Tibial artery (tissue), 4 donors: ENCODE measurements around the gene FOXN4.

Experiments used
- DNase-seq, 2 donors: peaks; one replicate each; pipeline ENCODE4 v3.0.0-alpha.2; 2019
- H3K27ac ChIP-seq, 2 donors: fragments of 200-600 bp; sonication (generic) in 1 of 2; 1 replicate in 1 of 2; 2 replicates in 1 of 2; pipeline ENCODE4 v1.5.1; 2018 to 2019; ENCODE audit warnings: mild to moderate bottlenecking in 1 of 2
- H3K27me3 ChIP-seq, 2 donors: fragments of 200-600 bp; sonication (generic) in 1 of 2; one replicate each; pipeline versions ENCODE4 v1.5.1 to v1.6.0; 2016 to 2019
- H3K36me3 ChIP-seq, 3 donors: fragments of 200-600 bp; sonication (generic) in 2 of 3; one replicate each; pipeline ENCODE4 v1.5.1; 2016 to 2019; ENCODE audit warnings: mild to moderate bottlenecking in 2 of 3
- H3K4me1 ChIP-seq, 4 donors: fragments of 200-600 bp; sonication (generic) in 2 of 4; 1 replicate in 3 of 4; 2 replicates in 1 of 4; pipeline ENCODE4 v1.5.1; 2016 to 2019
- H3K4me3 ChIP-seq, 2 donors: fragments of 200-600 bp; sonication (generic) in 1 of 2; 1 replicate in 1 of 2; 2 replicates in 1 of 2; pipeline ENCODE4 v1.5.1; 2018 to 2019; ENCODE audit warnings: mild to moderate bottlenecking in 2 of 2
- H3K9me3 ChIP-seq, 3 donors: fragments of 200-600 bp; sonication (generic) in 1 of 3; one replicate each; pipeline ENCODE4 v1.5.1; 2016 to 2019
- intact Hi-C: fragments of 100-400 bp; cut with DNase I; formaldehyde crosslinking; loops from one replicate; pipeline ENCODE4 v1.15.0; 2023; ENCODE audit warnings: low total_unique reads
- TF ChIP-seq, protein P1 (sequence below), 2 experiments: fragments of 200-600 bp in 1 of 2; fragments of 450-650 bp in 1 of 2; IDR thresholded peaks; one replicate each; pipeline ENCODE4 v1.5.1; 2017 to 2019; ENCODE audit warnings: antibody characterized with exemption in 2 of 2, mild to moderate bottlenecking in 1 of 2, moderate library complexity in 1 of 2

Gene FOXN4

DNA sequence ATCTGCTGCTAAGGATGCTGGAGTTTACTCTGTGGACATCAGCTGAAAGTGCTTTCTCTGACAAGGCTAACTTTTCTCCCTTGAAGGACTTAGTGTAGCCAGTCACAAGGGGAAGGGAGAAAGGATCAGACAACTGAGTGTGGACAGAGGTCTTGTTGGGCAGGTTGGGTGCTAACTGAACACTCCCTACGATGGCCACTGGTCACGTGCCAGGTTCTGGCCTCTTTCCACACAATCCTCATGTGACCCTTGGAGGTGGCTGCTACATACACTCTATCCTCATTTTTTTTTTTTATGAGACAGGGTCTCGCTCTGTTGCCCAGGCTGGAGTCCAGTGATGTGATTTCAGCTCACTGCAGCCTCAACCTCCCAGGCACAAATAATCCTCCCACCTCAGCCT, 39.7 kb downstream of the FOXN4 start:
- Histone ChIP-seq H3K36me3 (peaks cover 19 to 58% (median 51%) of the 10 kb centered on the region in 3 donors), H3K4me3 (no peak overlapping the region), H3K9me3 (no peaks in the 10 kb centered on the region), H3K4me1 (no peaks in the 10 kb centered on the region), H3K27ac (no peak overlapping the region), H3K27me3 (no peaks in the 10 kb centered on the region)
- DNase-seq = no peak
- TF ChIP-seq, protein P1, sequence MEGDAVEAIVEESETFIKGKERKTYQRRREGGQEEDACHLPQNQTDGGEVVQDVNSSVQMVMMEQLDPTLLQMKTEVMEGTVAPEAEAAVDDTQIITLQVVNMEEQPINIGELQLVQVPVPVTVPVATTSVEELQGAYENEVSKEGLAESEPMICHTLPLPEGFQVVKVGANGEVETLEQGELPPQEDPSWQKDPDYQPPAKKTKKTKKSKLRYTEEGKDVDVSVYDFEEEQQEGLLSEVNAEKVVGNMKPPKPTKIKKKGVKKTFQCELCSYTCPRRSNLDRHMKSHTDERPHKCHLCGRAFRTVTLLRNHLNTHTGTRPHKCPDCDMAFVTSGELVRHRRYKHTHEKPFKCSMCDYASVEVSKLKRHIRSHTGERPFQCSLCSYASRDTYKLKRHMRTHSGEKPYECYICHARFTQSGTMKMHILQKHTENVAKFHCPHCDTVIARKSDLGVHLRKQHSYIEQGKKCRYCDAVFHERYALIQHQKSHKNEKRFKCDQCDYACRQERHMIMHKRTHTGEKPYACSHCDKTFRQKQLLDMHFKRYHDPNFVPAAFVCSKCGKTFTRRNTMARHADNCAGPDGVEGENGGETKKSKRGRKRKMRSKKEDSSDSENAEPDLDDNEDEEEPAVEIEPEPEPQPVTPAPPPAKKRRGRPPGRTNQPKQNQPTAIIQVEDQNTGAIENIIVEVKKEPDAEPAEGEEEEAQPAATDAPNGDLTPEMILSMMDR (IDR thresholded peaks at IDR 0.05) = no peak
- intact Hi-C loops = loop anchor here (10.0 kb wide), 1 partner anchor 115 kb away; no protein-coding TSS in a partner anchor

DNA sequence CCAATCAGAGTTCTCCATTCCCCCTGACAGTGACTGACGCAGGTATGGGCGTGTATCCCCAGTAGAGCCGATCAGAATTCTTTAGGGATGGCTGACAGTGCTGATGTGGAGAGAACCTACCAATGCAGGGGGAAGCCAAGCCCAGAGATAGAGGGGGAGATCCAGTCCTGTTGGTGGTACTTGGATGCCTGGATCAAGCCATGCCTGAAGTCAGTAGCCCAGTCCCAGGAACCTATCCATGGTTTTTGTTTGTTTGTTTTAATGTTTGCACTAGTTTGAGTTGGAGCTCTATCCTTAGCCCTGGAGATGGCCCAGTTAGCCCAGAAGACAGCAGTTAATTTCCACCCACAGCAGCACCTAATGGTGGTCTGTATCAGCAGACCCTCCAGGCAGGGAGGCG, 40.2 kb downstream of the FOXN4 start:
- TF ChIP-seq, protein P1 (IDR thresholded peaks at IDR 0.05) = no peak
- DNase-seq = no peak
- intact Hi-C loops = loop anchor here (10.0 kb wide), 1 partner anchor 116 kb away; no protein-coding TSS in a partner anchor

DNA sequence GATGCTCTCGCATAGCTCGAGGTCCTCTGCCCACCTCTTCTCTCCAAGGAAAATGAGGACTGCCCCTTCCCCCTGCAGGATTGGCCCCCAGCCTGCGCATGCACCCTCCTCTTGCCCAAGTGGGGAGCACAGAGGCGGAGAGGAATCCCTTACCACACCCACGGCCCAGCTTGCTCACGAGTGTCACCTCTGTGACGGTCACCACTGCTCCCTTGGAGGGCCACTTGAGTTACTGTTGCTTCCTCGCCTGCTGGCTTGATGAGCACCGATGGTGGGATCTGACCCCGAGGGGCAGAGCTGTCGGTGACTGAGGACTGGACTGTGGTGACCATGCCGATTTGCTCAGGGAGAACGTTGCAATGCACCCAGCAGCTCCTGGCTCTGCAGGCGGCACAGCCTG, 41.7 kb downstream of the FOXN4 start:
- intact Hi-C loops = loop anchor here (10.0 kb wide), 1 partner anchor 117 kb away; no protein-coding TSS in a partner anchor
- H3K36me3 ChIP-seq = peaks cover 39 to 79% (median 71%) of the 10 kb centered on the region in 3 donors
- no peak overlapping the region for H3K27ac ChIP-seq
- TF ChIP-seq, protein P1 (IDR thresholded peaks at IDR 0.05) = no peak
- peaks cover 0 to 6% (median 3%) of the 10 kb centered on the region in 3 donors for H3K9me3 ChIP-seq
- H3K27me3 ChIP-seq = no peaks in the 10 kb centered on the region
- H3K4me3 ChIP-seq = no peak overlapping the region
- H3K4me1 ChIP-seq = no peaks in the 10 kb centered on the region
- DNase-seq = no peak

More for the DNA sequence above, 40.2 kb downstream of the FOXN4 start:
- Histone ChIP-seq H3K27me3 (no peaks in the 10 kb centered on the region), H3K4me1 (no peaks in the 10 kb centered on the region), H3K9me3 (no peaks in the 10 kb centered on the region), H3K4me3 (no peak overlapping the region), H3K27ac (no peak overlapping the region), H3K36me3 (peaks cover 24 to 64% (median 56%) of the 10 kb centered on the region in 3 donors)

DNA sequence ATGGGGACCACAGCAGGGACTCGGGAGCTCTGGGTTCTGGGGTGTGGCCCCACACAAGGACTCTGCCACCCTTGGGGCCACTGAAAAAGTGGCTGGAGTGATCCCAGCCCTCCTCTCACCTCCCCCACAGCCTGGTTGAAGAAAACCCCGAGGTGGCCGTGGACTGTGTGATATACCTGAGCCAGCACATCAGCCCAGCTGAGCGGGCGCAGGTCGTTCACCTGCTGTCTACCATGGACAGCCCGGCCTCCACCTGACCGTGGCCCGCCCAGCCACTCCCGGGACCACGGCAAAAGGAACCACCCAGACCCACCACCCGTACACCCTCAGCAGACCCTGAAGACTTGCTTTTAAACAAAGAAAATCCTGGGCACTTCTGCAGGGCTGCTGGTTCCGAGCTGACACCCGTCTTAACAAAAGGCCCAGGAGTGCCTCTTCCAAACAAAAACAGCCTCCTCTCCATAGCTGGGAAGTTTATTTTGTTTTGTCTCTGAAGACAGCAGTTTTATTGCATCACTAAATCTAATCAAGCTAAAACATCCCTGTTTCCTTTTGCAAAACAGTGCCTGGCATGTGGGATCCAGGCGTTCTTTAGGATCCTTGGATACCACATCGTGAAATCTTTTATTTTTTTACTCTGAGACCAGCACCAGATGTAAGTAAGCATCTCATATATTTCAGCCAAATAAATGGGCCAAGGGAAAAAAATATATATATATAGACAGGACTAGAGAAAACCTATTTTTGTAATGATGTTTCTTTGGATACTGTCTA, 42.8 kb downstream of the FOXN4 start:
- no peak for DNase-seq
- H3K9me3 ChIP-seq = peaks cover 0 to 6% (median 3%) of the 10 kb centered on the region in 3 donors
- intact Hi-C loops = loop anchor here (10.0 kb wide), 1 partner anchor 119 kb away; no protein-coding TSS in a partner anchor
- TF ChIP-seq, protein P1 (IDR thresholded peaks at IDR 0.05) = no peak
- no peak overlapping the region for H3K4me3 ChIP-seq
- peaks cover 50 to 90% (median 78%) of the 10 kb centered on the region in 3 donors for H3K36me3 ChIP-seq
- H3K27ac ChIP-seq = no peak overlapping the region
- H3K4me1 ChIP-seq = no peaks in the 10 kb centered on the region
- no peaks in the 10 kb centered on the region for H3K27me3 ChIP-seq

DNA sequence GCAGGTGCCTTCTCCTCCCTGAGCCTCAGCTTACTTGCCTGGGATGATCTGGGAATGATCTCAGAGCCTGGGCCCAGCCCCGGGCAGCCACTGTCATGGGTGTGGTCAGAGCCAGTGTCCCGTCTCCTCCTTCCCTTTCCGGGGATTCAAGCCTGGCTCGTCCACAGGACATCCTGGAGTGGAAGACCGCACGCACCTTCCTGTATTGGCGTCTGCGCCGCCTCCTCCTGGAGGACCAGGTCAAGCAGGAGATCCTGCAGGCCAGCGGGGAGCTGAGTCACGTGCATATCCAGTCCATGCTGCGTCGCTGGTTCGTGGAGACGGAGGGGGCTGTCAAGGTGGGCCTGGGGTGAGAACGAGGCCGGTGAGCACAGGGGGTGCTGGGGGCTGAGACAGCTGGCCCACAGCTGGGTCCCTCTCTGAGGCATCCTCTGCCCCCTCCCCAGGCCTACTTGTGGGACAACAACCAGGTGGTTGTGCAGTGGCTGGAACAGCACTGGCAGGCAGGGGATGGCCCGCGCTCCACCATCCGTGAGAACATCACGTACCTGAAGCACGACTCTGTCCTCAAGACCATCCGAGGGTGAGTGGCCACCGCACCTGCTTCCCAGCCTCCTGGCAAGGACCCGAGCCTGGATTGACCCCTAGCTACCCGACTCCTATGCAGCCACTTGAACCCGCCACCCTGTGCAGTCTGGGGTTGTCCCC, 44.0 kb downstream of the FOXN4 start:
- intact Hi-C loops = loop anchor here (10.0 kb wide), 1 partner anchor 120 kb away; no protein-coding TSS in a partner anchor
- TF ChIP-seq, protein P1 (IDR thresholded peaks at IDR 0.05) = no peak
- no peak for DNase-seq
- Histone ChIP-seq H3K36me3 (peaks cover 56 to 96% (median 87%) of the 10 kb centered on the region in 3 donors), H3K27ac (no peak overlapping the region), H3K9me3 (peaks cover 0 to 6% (median 3%) of the 10 kb centered on the region in 3 donors), H3K4me1 (no peaks in the 10 kb centered on the region), H3K4me3 (no peak overlapping the region), H3K27me3 (no peaks in the 10 kb centered on the region)
